DMS53 (cell line): ENCODE measurements around the gene PNPLA2.

ENCODE experiments used
- DNase-seq: peaks from one replicate; lab custom pipeline; 2025; lab: John Stamatoyannopoulos, UW

The PNPLA2 gene

GRCh38 chr11:818396-819128 is at the start of gene PNPLA2:
Gene PNPLA2, plus strand, starts transcription at chr11:818914. Its CDS starts 805 bp downstream, at chr11:819719.
- peak; percentile 64 for DNase-seq

DNA sequence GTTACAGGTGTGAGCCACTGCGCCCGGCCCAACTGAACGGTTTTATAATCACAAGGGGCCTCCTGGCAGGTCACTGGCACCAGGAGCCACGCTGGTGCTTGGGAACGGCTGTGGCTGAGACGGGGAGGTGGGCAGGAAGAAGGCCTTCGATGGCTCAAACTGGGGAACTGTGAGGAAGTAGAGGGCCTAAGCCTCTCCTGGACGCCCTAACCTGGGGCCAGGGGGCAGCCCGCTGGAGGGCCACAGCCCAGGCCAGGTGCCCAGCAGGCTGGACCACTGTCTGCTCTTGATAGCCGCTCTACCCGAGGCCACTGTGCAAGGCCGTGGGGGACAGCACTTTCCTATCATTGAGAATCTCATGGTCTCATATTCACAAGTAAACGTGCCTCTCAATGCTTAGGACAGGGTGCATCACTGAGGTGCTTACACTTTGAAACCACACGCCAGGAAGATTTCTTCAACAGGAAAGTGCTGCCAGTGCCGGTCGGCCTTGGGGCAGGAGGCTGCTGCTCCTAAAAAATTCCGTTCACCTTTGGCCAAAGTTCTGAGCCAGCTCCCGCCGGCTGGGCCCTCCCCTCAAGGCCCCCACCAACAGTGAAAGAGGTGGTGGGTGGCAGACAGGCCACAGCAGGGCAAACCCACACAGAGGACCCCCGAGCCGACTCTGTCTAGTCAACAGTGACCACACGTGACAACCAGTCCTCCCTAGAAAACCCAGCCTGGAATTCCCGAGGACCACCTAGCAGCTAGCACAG is 48.6 kb upstream of the PNPLA2 start:
- DNase-seq = no peak

GRCh38 chr11:770642-771616 is 47.8 kb upstream of the PNPLA2 start:
- no peak for DNase-seq

DNA sequence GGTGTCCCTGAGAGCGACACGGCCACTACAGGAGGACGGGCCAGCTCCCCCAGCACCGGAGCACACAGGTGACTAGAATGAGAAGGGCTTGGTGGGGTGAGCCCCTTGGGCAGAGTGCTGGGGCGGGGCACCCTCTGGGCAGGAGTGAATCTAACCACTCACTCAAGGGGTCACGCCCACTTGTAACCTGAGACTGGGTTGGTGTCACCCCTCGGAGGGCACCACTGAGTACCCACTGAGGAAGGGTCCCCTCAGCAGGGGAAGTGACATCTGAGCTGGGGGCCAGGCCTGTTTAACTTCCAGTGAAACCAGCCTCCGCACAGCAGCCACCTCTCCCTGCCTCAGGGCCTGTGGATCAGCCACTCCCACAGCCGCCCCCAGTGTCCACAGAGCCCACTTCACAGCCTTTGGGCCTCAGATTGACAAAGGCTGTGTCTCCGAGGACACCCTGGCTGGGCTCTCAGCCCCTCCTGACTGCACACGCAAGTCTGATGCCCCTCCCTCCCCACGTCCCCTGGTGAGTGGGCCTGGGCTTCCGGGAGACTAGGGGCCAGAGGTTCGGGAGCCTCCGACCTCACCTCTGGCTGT is 47.0 kb upstream of the PNPLA2 start:
- no peak for DNase-seq

DNA sequence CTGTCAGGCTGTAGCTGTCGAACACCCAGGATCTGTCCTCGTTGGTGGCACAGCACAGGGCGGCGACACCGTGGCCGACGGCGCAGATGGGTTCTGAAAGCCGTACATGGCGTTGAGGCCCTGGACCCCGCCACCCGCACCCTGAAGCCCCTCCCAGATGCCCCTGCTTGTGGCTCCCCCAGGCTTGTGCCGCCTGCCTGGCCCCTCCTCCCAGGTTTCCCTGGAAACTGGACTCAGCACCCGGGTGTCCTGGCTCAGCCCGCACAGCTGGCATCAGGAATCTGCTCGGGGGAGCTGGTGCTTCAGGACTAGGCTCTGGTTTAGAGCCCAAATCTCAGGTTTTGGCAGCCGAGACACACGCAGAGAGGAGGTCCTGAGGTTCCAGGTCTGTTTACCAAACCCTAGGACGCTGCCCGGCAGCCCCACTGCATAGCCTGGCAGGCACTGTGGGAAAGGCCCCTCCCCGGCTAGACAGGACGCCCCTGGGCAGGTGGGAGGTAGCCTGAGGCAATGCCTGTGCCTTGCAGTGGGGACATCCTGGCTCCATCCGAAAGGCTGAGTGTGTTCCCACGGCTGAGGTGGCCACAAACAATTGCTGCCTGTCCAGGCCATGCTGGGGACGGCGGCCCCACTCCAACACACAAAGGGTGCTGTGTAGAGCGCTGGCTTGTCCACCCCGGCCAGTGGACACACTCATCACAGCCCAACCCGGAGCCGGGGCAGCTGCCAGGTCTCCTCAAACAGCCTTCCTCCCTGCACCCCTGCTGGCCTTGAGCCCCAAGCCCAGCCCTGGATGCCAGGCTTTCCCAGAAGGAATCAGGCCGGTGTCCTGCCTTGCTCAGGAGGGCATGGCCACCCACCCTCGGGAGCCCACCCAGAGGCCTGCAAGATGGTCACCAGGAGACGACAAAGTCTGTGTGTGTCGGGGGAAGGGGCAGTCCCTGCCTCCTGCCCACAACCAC is 46.0 kb upstream of the PNPLA2 start:
- DNase-seq = no peak

- DNase-seq = no peak
These were observed 45.3 kb upstream of the PNPLA2 start for GRCh38 chr11:773425-773824.

GRCh38 chr11:773830-774229 is 44.9 kb upstream of the PNPLA2 start:
- no peak for DNase-seq

- no peak for DNase-seq
These were observed 43.7 kb upstream of the PNPLA2 start for GRCh38 chr11:774873-775592.

GRCh38 chr11:776263-776560 is 42.5 kb upstream of the PNPLA2 start:
- no peak for DNase-seq

- peak; percentile 78 for DNase-seq
These were observed 42.0 kb upstream of the PNPLA2 start for GRCh38 chr11:776561-777287.

GRCh38 chr11:777288-778255 is 41.1 kb upstream of the PNPLA2 start, which contains the start of gene GATD1:
Gene GATD1, minus strand, starts transcription at chr11:777487. Its CDS starts 25 bp downstream, at chr11:777462.
- DNase-seq = peak; percentile 97

- DNase-seq = no peak
These were observed 39.4 kb upstream of the PNPLA2 start for GRCh38 chr11:778976-779954.

- no peak for DNase-seq
These were observed 38.7 kb upstream of the PNPLA2 start for GRCh38 chr11:779955-780532.

GRCh38 chr11:782264-783174 is 36.2 kb upstream of the PNPLA2 start:
- DNase-seq = no peak

GRCh38 chr11:783581-784015 is 35.1 kb upstream of the PNPLA2 start:
- no peak for DNase-seq
